Astrocyte (in vitro differentiated cells and primary cell): ENCODE data around the gene ANKRD29. TPM values are rescaled to one million over a fixed set of nuclear protein-coding genes. Genes with fewer than 3 reads are reported as not detected.
"Not testable (repeated sequence)": the region's sequence is repeated elsewhere in the genome, so short reads cannot be mapped to it uniquely, and the experiment has no call there.

Experiments used
- DNase-seq: peaks from one replicate; pipeline ENCODE4 v3.0.0-alpha.2; 2010; ENCODE audit warnings: low read depth
- FAIRE-seq: peaks from 2 replicates; lab custom pipeline; 2011; peaks lifted over from hg19 to GRCh38; lab: Jason Lieb, UNC
- H2AFZ ChIP-seq: 2 replicates; pipeline ENCODE4 v1.6.0; 2012; ENCODE audit warnings: low read depth, low read length, inconsistent platforms
- H3K27ac ChIP-seq: 2 replicates; pipeline ENCODE4 v1.5.1; 2011; ENCODE audit warnings: low read depth, low read length, inconsistent platforms
- H3K27me3 ChIP-seq: 2 replicates; pipeline ENCODE4 v1.6.0; 2011; ENCODE audit warnings: low read length, inconsistent platforms; ENCODE audit not compliant: insufficient read depth
- H3K36me3 ChIP-seq: 2 replicates; pipeline ENCODE4 v1.5.1; 2011; ENCODE audit warnings: low read length, inconsistent platforms; ENCODE audit not compliant: insufficient read depth
- H3K4me1 ChIP-seq: 2 replicates; pipeline ENCODE4 v1.5.1; 2011; ENCODE audit warnings: low read length, inconsistent platforms; ENCODE audit not compliant: insufficient read depth
- H3K4me2 ChIP-seq: 2 replicates; pipeline ENCODE4 v1.6.0; 2012; ENCODE audit warnings: low read length, inconsistent platforms
- H3K4me3 ChIP-seq: 2 replicates; pipeline ENCODE4 v1.5.1; 2011; ENCODE audit warnings: low read depth, mild to moderate bottlenecking, low read length, inconsistent platforms; ENCODE audit not compliant: insufficient read depth
- H3K79me2 ChIP-seq: 2 replicates; pipeline ENCODE4 v1.6.0; 2012; ENCODE audit warnings: mild to moderate bottlenecking, low read length, inconsistent platforms; ENCODE audit not compliant: insufficient read depth
- H3K9ac ChIP-seq: 2 replicates; pipeline ENCODE4 v1.6.0; 2012; ENCODE audit warnings: mild to moderate bottlenecking, low read length, inconsistent platforms
- H3K9me3 ChIP-seq: 2 replicates; pipeline ENCODE4 v1.5.1; 2012; ENCODE audit warnings: low read depth, mild to moderate bottlenecking, low read length, inconsistent platforms; ENCODE audit not compliant: insufficient read depth
- H4K20me1 ChIP-seq: 2 replicates; pipeline ENCODE4 v1.6.0; 2012; ENCODE audit warnings: low read length, inconsistent platforms; ENCODE audit not compliant: insufficient read depth
- H3K27ac Mint-ChIP-seq: one replicate; pipeline ENCODE4 v1.8.0; 2021; ENCODE audit warnings: mild to moderate bottlenecking, mixed read lengths; ENCODE audit not compliant: unreplicated experiment
- H3K27me3 Mint-ChIP-seq: one replicate; pipeline ENCODE4 v1.8.0; 2021; ENCODE audit warnings: low read depth, mixed read lengths; ENCODE audit not compliant: unreplicated experiment
- H3K36me3 Mint-ChIP-seq: one replicate; pipeline ENCODE4 v1.8.0; 2021; ENCODE audit warnings: low read depth, mixed read lengths; ENCODE audit not compliant: unreplicated experiment
- H3K4me1 Mint-ChIP-seq: one replicate; pipeline ENCODE4 v1.8.0; 2021; ENCODE audit warnings: low read depth, mixed read lengths; ENCODE audit not compliant: unreplicated experiment
- H3K4me3 Mint-ChIP-seq: one replicate; pipeline ENCODE4 v1.8.0; 2021; ENCODE audit warnings: mild to moderate bottlenecking, moderate library complexity, mixed read lengths; ENCODE audit not compliant: unreplicated experiment
- H3K9me3 Mint-ChIP-seq: one replicate; pipeline ENCODE4 v1.8.0; 2021; ENCODE audit warnings: mild to moderate bottlenecking, mixed read lengths; ENCODE audit not compliant: unreplicated experiment
- CTCF ChIP-seq: IDR thresholded peaks from 2 replicates; pipeline ENCODE4 v1.5.1; 2011; ENCODE audit warnings: low read depth, mild to moderate bottlenecking, inconsistent platforms, low read length, moderate library complexity; ENCODE audit not compliant: insufficient read depth
- EZH2 ChIP-seq: IDR thresholded peaks from 2 replicates; pipeline ENCODE4 v1.6.1; 2012; ENCODE audit warnings: mild to moderate bottlenecking, low read length, inconsistent platforms; ENCODE audit not compliant: insufficient read depth
- total RNA-seq: library from RNA; stranded (reverse); gene quantifications from 2 replicates; pipeline ENCODE4 v1.2.1, GENCODE V29; 2021

ANKRD29 gene
- total RNA-seq, 1 donor from 2014 or later = 0.75 TPM

DNA sequence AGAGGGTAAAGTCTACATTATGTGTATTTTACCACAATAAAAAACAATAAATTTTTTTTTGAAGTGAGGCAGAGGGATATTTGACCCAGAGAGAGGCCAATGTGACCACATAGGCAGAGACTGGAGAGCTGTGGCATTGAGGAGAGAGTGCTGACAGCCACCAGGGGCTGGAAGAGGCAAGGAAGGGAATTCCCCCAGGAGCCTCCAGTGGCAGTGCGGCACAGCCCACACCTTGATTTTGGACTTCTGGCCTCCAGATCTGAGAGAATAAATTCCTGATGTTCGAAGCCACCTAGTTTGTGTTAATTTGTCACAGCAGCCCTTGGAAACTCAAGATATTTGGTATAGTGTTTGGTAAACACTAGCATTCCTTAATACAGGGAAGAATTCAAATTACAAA, 22.7 kb downstream of the ANKRD29 start:
- TF ChIP-seq EZH2 (no peak), CTCF (no peak)
- Mint-ChIP-seq H3K4me1 (peaks cover 3% of the 10 kb centered on the region), H3K9me3 (peaks cover 2% of the 10 kb centered on the region), H3K27me3 (peaks cover 32% of the 10 kb centered on the region), H3K27ac (no peak overlapping the region), H3K4me3 (no peak overlapping the region), H3K36me3 (no peaks in the 10 kb centered on the region)
- FAIRE-seq = no peak
- Histone ChIP-seq H3K9ac (no peak overlapping the region), H3K9me3 (peaks cover 4% of the 10 kb centered on the region), H3K36me3 (no peaks in the 10 kb centered on the region), H3K4me2 (no peak overlapping the region), H3K4me1 (no peaks in the 10 kb centered on the region), H4K20me1 (no peaks in the 10 kb centered on the region), H2AFZ (no peak overlapping the region), H3K27ac (no peak overlapping the region), H3K79me2 (no peaks in the 10 kb centered on the region), H3K4me3 (no peak overlapping the region), H3K27me3 (peaks cover 20% of the 10 kb centered on the region)
- DNase-seq = no peak

GRCh38 chr18:23636433-23636832, 26.3 kb downstream of the ANKRD29 start:
- H3K4me3 Mint-ChIP-seq, FAIRE-seq: not testable (repeated sequence)
- H3K27me3 ChIP-seq = peaks cover 11% of the 10 kb centered on the region

GRCh38 chr18:23636071-23636399, 26.7 kb downstream of the ANKRD29 start:
- peaks cover 17% of the 10 kb centered on the region for H3K27me3 Mint-ChIP-seq
- no peak for DNase-seq
- no peaks in the 10 kb centered on the region for H3K4me1 ChIP-seq
- no peak overlapping the region for H3K27ac ChIP-seq
- no peak for FAIRE-seq
- H2AFZ ChIP-seq = no peak overlapping the region
- TF ChIP-seq CTCF (no peak), EZH2 (no peak)
- no peak overlapping the region for H3K27ac Mint-ChIP-seq
- H3K4me1 Mint-ChIP-seq = peaks cover 3% of the 10 kb centered on the region
- no peaks in the 10 kb centered on the region for H3K79me2 ChIP-seq
- H3K9me3 Mint-ChIP-seq = no peaks in the 10 kb centered on the region
- H3K36me3 Mint-ChIP-seq = no peaks in the 10 kb centered on the region
- no peak overlapping the region for H3K4me3 Mint-ChIP-seq
- no peaks in the 10 kb centered on the region for H4K20me1 ChIP-seq
- H3K9me3 ChIP-seq = peaks cover 4% of the 10 kb centered on the region
- no peak overlapping the region for H3K4me2 ChIP-seq
- no peak overlapping the region for H3K4me3 ChIP-seq
- peaks cover 12% of the 10 kb centered on the region for H3K27me3 ChIP-seq
- H3K36me3 ChIP-seq = no peaks in the 10 kb centered on the region
- H3K9ac ChIP-seq = no peak overlapping the region

More at GRCh38 chr18:23636433-23636832, 26.3 kb downstream of the ANKRD29 start:
- H3K4me2 ChIP-seq, H3K27ac ChIP-seq, H3K4me1 ChIP-seq, H3K9ac ChIP-seq, H2AFZ ChIP-seq, H3K79me2 ChIP-seq, H3K9me3 ChIP-seq, H3K9me3 Mint-ChIP-seq, H3K36me3 Mint-ChIP-seq, H3K27ac Mint-ChIP-seq, H3K4me3 ChIP-seq, H3K36me3 ChIP-seq, DNase-seq, H4K20me1 ChIP-seq, H3K4me1 Mint-ChIP-seq: not testable (repeated sequence)
- H3K27me3 Mint-ChIP-seq = peaks cover 16% of the 10 kb centered on the region
